Motor neuron (in vitro differentiated cells): ENCODE data around the gene IRAK2. TPM values are rescaled to one million over a fixed set of nuclear protein-coding genes. Genes with fewer than 3 reads are reported as not detected.
"Not testable (repeated sequence)": the region's sequence is repeated elsewhere in the genome, so short reads cannot be mapped to it uniquely, and the experiment has no call there.

Experiments used
- ATAC-seq, 8 experiments: fragments of 200-7000 bp; cut with Tn5 transposase; replicated peaks in 6 of 8; 2 replicates each; pipeline ENCODE4 v1.8.0; 2021; ENCODE audit warnings: mild to moderate bottlenecking in 8 of 8, moderate library complexity in 8 of 8
- H3K27ac ChIP-seq, 2 donors: fragments of 250-450 bp; sonication (Bioruptor Pico); 2 replicates each; pipeline ENCODE4 v1.9.0; 2021; ENCODE audit warnings: antibody characterized with exemption in 2 of 2, mild to moderate bottlenecking in 2 of 2, moderate library complexity in 1 of 2
- H3K4me1 ChIP-seq, 2 donors: fragments of 250-450 bp; sonication (Bioruptor Pico); replicated peaks in 1 of 2; 2 replicates each; pipeline ENCODE4 v1.6.1; 2021; ENCODE audit warnings: antibody characterized with exemption in 2 of 2, mild to moderate bottlenecking in 2 of 2, moderate library complexity in 1 of 2
- H3K4me3 ChIP-seq, 5 donors: fragments of 250-450 bp; sonication (Bioruptor Pico); 2 replicates each; pipeline ENCODE4 v1.9.0; 2021; ENCODE audit warnings: antibody characterized with exemption in 5 of 5, mild to moderate bottlenecking in 5 of 5, moderate library complexity in 4 of 5
- WGBS, 10 experiments: fragments of 450-650 bp; shearing (Covaris generic); methylation state at CpG; one replicate each; pipeline ENCODE4 v1.0.0; 2022; 5-methylcytosine and 5-hydroxymethylcytosine counted together
- in situ Hi-C, 9 experiments: fragments of 400-800 bp; cut with MboI; loops; one replicate each; pipeline ENCODE4 v1.15.0; 2021; ENCODE audit warnings: low sequenced_read_pairs in 9 of 9, low pct_unique_long_range_greater_than_20kb in 2 of 9; ENCODE audit not compliant: unreplicated experiment in 9 of 9
- total RNA-seq, 8 experiments: library from RNA; unstranded; fragments of 300-600 nt; gene quantifications; 2 replicates each; pipeline versions ENCODE4 v1.2.3 to v1.2.4, GENCODE V29; 2022

IRAK2 gene
- total RNA-seq, 8 experiments from 2014 or later = 0.63 to 2.5 (median 1.7) TPM

- Histone ChIP-seq H3K4me1 (no peaks in the 10 kb centered on the region), H3K4me3 (no peak overlapping the region), H3K27ac (no peak overlapping the region)
- ATAC-seq = no peak
- in situ Hi-C loops = no loop called here
- WGBS, 10 experiments = 83 to 100% (median 92%) methylated on average over 1 to 2 of the region's 2 CpGs; no CpG with 5 or more reads in 1 of the 10 experiments
Measured at GRCh38 chr3:10265833-10266232, 101.1 kb downstream of the IRAK2 start.

GRCh38 chr3:10266936-10267335 lies 102.2 kb downstream of the IRAK2 start:
- 13 to 100% (median 85%) methylated on average over 1 to 7 of the region's 7 CpGs for WGBS, 10 experiments
- in situ Hi-C loops, ATAC-seq, H3K4me1 ChIP-seq, H3K27ac ChIP-seq, H3K4me3 ChIP-seq: not testable (repeated sequence)

- no peak overlapping the region for H3K4me3 ChIP-seq
- ATAC-seq = no peak
- H3K4me1 ChIP-seq = no peaks in the 10 kb centered on the region
- in situ Hi-C loops = no loop called here
- H3K27ac ChIP-seq = no peak overlapping the region
Measured at GRCh38 chr3:10268116-10268515, 103.4 kb downstream of the IRAK2 start.

GRCh38 chr3:10268930-10269329 lies 104.2 kb downstream of the IRAK2 start:
- 0 to 100% (median 97%) methylated on average over 1 to 3 of the region's 5 CpGs; no CpG with 5 or more reads in 2 of the 10 experiments for WGBS, 10 experiments
- ATAC-seq = no peak
- Histone ChIP-seq H3K4me3 (no peak overlapping the region), H3K27ac (no peak overlapping the region), H3K4me1 (peaks cover 0 to 6% of the 10 kb centered on the region in 2 donors)
- in situ Hi-C loops = no loop called here

GRCh38 chr3:10269443-10269842 lies 104.7 kb downstream of the IRAK2 start:
- no peak for ATAC-seq
- no peak overlapping the region for H3K27ac ChIP-seq
- H3K4me3 ChIP-seq = no peak overlapping the region
- H3K4me1 ChIP-seq = peaks cover 4 to 9% of the 10 kb centered on the region in 2 donors
- 79 to 100% (median 85%) methylated on average over 1 to 4 of the region's 5 CpGs; no CpG with 5 or more reads in 4 of the 10 experiments for WGBS, 10 experiments
- in situ Hi-C loops = no loop called here

- ATAC-seq, in situ Hi-C loops, H3K4me3 ChIP-seq, H3K27ac ChIP-seq: not testable (repeated sequence)
- H3K4me1 ChIP-seq = peaks cover 6 to 10% of the 10 kb centered on the region in 2 donors
- WGBS, 10 experiments = 89 to 100% (median 97%) methylated on average over 2 to 7 of the region's 11 CpGs; no CpG with 5 or more reads in 3 of the 10 experiments
Measured at GRCh38 chr3:10272476-10272875, 107.8 kb downstream of the IRAK2 start.

GRCh38 chr3:10272977-10273376 lies 108.3 kb downstream of the IRAK2 start:
- 84 to 100% (median 100%) methylated on average over 1 to 2 of the region's 2 CpGs; no CpG with 5 or more reads in 1 of the 10 experiments for WGBS, 10 experiments
- Histone ChIP-seq H3K27ac (no peak overlapping the region), H3K4me1 (peaks cover 6 to 10% of the 10 kb centered on the region in 2 donors), H3K4me3 (no peak overlapping the region)
- in situ Hi-C loops = no loop called here
- ATAC-seq = no peak

GRCh38 chr3:10273702-10274305 lies 109.1 kb downstream of the IRAK2 start:
- in situ Hi-C loops = no loop called here
- no peak overlapping the region for H3K4me3 ChIP-seq
- peaks cover 6 to 10% of the 10 kb centered on the region in 2 donors for H3K4me1 ChIP-seq
- 0 to 100% (median 50%) methylated on average over 1 of the region's 1 CpG; no CpG with 5 or more reads in 1 of the 10 experiments for WGBS, 10 experiments
- H3K27ac ChIP-seq = no peak overlapping the region
- ATAC-seq = peak in 4 of 8 experiments; percentile 17 to 65 (median 34)

- ATAC-seq = no peak
- Histone ChIP-seq H3K27ac (no peak overlapping the region), H3K4me3 (no peak overlapping the region), H3K4me1 (peaks cover 6 to 10% of the 10 kb centered on the region in 2 donors)
- WGBS, 10 experiments = 40 to 89% (median 43%) methylated on average over 1 of the region's 1 CpG; no CpG with 5 or more reads in 5 of the 10 experiments
- in situ Hi-C loops = no loop called here
Measured at GRCh38 chr3:10274601-10275000, 109.9 kb downstream of the IRAK2 start.

- ATAC-seq = no peak
- 30 to 100% (median 97%) methylated on average over 1 to 3 of the region's 3 CpGs; no CpG with 5 or more reads in 4 of the 10 experiments for WGBS, 10 experiments
- H3K4me1 ChIP-seq = peaks cover 6 to 10% of the 10 kb centered on the region in 2 donors
- no peak overlapping the region for H3K27ac ChIP-seq
- in situ Hi-C loops = no loop called here
- no peak overlapping the region for H3K4me3 ChIP-seq
Measured at GRCh38 chr3:10277115-10277625, 112.5 kb downstream of the IRAK2 start.

GRCh38 chr3:10278501-10278900 lies 113.8 kb downstream of the IRAK2 start:
- no peak overlapping the region for H3K27ac ChIP-seq
- WGBS, 10 experiments = 100% methylated on average over 1 of the region's 1 CpG; no CpG with 5 or more reads in 9 of the 10 experiments
- peaks cover 6 to 9% of the 10 kb centered on the region in 2 donors for H3K4me1 ChIP-seq
- H3K4me3 ChIP-seq = no peak overlapping the region
- no peak for ATAC-seq
- in situ Hi-C loops = no loop called here

- Histone ChIP-seq H3K4me3 (no peak overlapping the region), H3K27ac (no peak overlapping the region), H3K4me1 (peaks cover 0 to under 1% of the 10 kb centered on the region in 2 donors)
- WGBS, 10 experiments = 69 to 100% (median 97%) methylated on average over 2 to 9 of the region's 13 CpGs; no CpG with 5 or more reads in 3 of the 10 experiments
- in situ Hi-C loops = no loop called here
- ATAC-seq = peak in 1 of 8 experiments; percentile 30
Measured at GRCh38 chr3:10279384-10280176, 114.9 kb downstream of the IRAK2 start.

- no peak overlapping the region for H3K4me3 ChIP-seq
- no peaks in the 10 kb centered on the region for H3K4me1 ChIP-seq
- in situ Hi-C loops = no loop called here
- 80 to 100% (median 87%) methylated on average over 1 to 4 of the region's 5 CpGs; no CpG with 5 or more reads in 4 of the 10 experiments for WGBS, 10 experiments
- ATAC-seq = no peak
- no peak overlapping the region for H3K27ac ChIP-seq
Measured at GRCh38 chr3:10280177-10280529, 115.4 kb downstream of the IRAK2 start.
